GM12872 (cell line): Measurements from ENCODE around the gene ETV3.

ENCODE experiments used
- CTCF ChIP-seq: IDR thresholded peaks from 3 replicates; pipeline ENCODE4 v1.5.1; 2011; ENCODE audit warnings: low read depth, mild to moderate bottlenecking, low read length, moderate library complexity; ENCODE audit not compliant: insufficient read depth

ETV3 gene

GRCh38 chr1:157099633-157100009 is 38.6 kb downstream of the ETV3 start, which contains the start of gene ETV3L:
Gene ETV3L (minus strand): TSS chr1:157099808. CDS start chr1:157099523, 285 bp downstream.
- no peak for TF ChIP-seq CTCF

- no peak for TF ChIP-seq CTCF
These were observed 39.7 kb downstream of the ETV3 start for GRCh38 chr1:157098519-157098918.

- no peak for TF ChIP-seq CTCF
These were observed 40.5 kb downstream of the ETV3 start for GRCh38 chr1:157097692-157098091.

- no peak for TF ChIP-seq CTCF
These were observed 41.3 kb downstream of the ETV3 start for GRCh38 chr1:157096881-157097280.

- TF ChIP-seq CTCF, result no peak
These were observed 42.6 kb downstream of the ETV3 start for GRCh38 chr1:157095551-157095950.

GRCh38 chr1:157095091-157095490 is 43.1 kb downstream of the ETV3 start:
- no peak for TF ChIP-seq CTCF

GRCh38 chr1:157092831-157093230 is 45.4 kb downstream of the ETV3 start:
- no peak for TF ChIP-seq CTCF
